Measurements from ENCODE around the gene CLEC4F.

CLEC4F gene

GRCh38 chr2:70837980-70838925 is 17.9 kb upstream of the CLEC4F start:
- Histone ChIP-seq H3K4me3 (ENCODE audit: low read length) (no peak overlapping the region), H3F3A (ENCODE audit: control insufficient read depth, insufficient read depth) (no peaks in the 10 kb centered on the region), H3K9me2 (replicated peaks; ENCODE audit: control insufficient read depth, low read length) (no peaks in the 10 kb centered on the region), H3K27me3 (ENCODE audit: control insufficient read depth, low read length) (no peaks in the 10 kb centered on the region), H3K36me3 (ENCODE audit: control insufficient read depth, low read length) (no peaks in the 10 kb centered on the region), H3K4me2 (ENCODE audit: low read length) (no peak overlapping the region), H4K20me1 (ENCODE audit: control insufficient read depth, insufficient read depth, low read depth, low read length) (no peaks in the 10 kb centered on the region), H3K27ac (ENCODE audit: low read depth, low read length) (no peak overlapping the region), H3K4me1 (ENCODE audit: control insufficient read depth, low read length) (no peaks in the 10 kb centered on the region), H3K79me2 (ENCODE audit: control insufficient read depth, low read length) (no peaks in the 10 kb centered on the region), H3K9me3 (ENCODE audit: control insufficient read depth, insufficient read depth, low read length) (no peaks in the 10 kb centered on the region)
- TF ChIP-seq EZH2phosphoT487 (IDR thresholded peaks at IDR 0.05; ENCODE audit: borderline replicate concordance, low read length) (no peak), CTCF (IDR thresholded peaks at IDR 0.05; ENCODE audit: low read depth, low read length, poor library complexity, severe bottlenecking) (no peak)

- Histone ChIP-seq H3K36me3 (ENCODE audit: control insufficient read depth, low read length) (no peaks in the 10 kb centered on the region), H3K9me2 (replicated peaks; ENCODE audit: control insufficient read depth, low read length) (no peaks in the 10 kb centered on the region), H3K27me3 (ENCODE audit: control insufficient read depth, low read length) (no peaks in the 10 kb centered on the region), H3K4me2 (ENCODE audit: low read length) (no peak within 1 kb of the TSS), H4K20me1 (ENCODE audit: control insufficient read depth, insufficient read depth, low read depth, low read length) (no peaks in the 10 kb centered on the region), H3K27ac (ENCODE audit: low read depth, low read length) (no peak within 1 kb of the TSS), H3K4me3 (ENCODE audit: low read length) (no peak within 1 kb of the TSS), H3K79me2 (ENCODE audit: control insufficient read depth, low read length) (no peaks in the 10 kb centered on the region), H3K4me1 (ENCODE audit: control insufficient read depth, low read length) (no peaks in the 10 kb centered on the region), H3K9me3 (ENCODE audit: control insufficient read depth, insufficient read depth, low read length) (no peaks in the 10 kb centered on the region), H3F3A (ENCODE audit: control insufficient read depth, insufficient read depth) (no peaks in the 10 kb centered on the region)
- TF ChIP-seq CTCF (IDR thresholded peaks at IDR 0.05; ENCODE audit: low read depth, low read length, poor library complexity, severe bottlenecking) (no peak), EZH2phosphoT487 (IDR thresholded peaks at IDR 0.05; ENCODE audit: borderline replicate concordance, low read length) (no peak)
Observed at GRCh38 chr2:70835643-70836042, 15.2 kb upstream of the CLEC4F start, which contains the start of gene CD207. CD207 (minus strand) TSS chr2:70835816; CDS start chr2:70835776, 40 bp downstream.

GRCh38 chr2:70834881-70835280 is 14.5 kb upstream of the CLEC4F start:
- H3K9me3 ChIP-seq (ENCODE audit: control insufficient read depth, insufficient read depth, low read length), result no peaks in the 10 kb centered on the region
- H3K27ac ChIP-seq (ENCODE audit: low read depth, low read length), result no peak overlapping the region
- TF ChIP-seq CTCF (IDR thresholded peaks at IDR 0.05; ENCODE audit: low read depth, low read length, poor library complexity, severe bottlenecking) (no peak), EZH2phosphoT487 (IDR thresholded peaks at IDR 0.05; ENCODE audit: borderline replicate concordance, low read length) (no peak)
- no peaks in the 10 kb centered on the region for H3K36me3 ChIP-seq (ENCODE audit: control insufficient read depth, low read length)
- no peaks in the 10 kb centered on the region for H3K9me2 ChIP-seq (replicated peaks; ENCODE audit: control insufficient read depth, low read length)
- no peaks in the 10 kb centered on the region for H3F3A ChIP-seq (ENCODE audit: control insufficient read depth, insufficient read depth)
- H3K4me3 ChIP-seq (ENCODE audit: low read length), result no peak overlapping the region
- no peaks in the 10 kb centered on the region for H3K79me2 ChIP-seq (ENCODE audit: control insufficient read depth, low read length)
- no peaks in the 10 kb centered on the region for H4K20me1 ChIP-seq (ENCODE audit: control insufficient read depth, insufficient read depth, low read depth, low read length)
- H3K4me2 ChIP-seq (ENCODE audit: low read length), result no peak overlapping the region
- H3K4me1 ChIP-seq (ENCODE audit: control insufficient read depth, low read length), result no peaks in the 10 kb centered on the region
- peaks cover 7% of the 10 kb centered on the region; the same call in 1 of the 2 replicates for H3K27me3 ChIP-seq (ENCODE audit: control insufficient read depth, low read length)
